Neural cell (in vitro differentiated cells): ENCODE data around the gene OSBPL5. TPM values are rescaled to one million over a fixed set of nuclear protein-coding genes. Genes with fewer than 3 reads are reported as not detected.

Experiments
- H2AFZ ChIP-seq: fragments of 200-600, 300-800 bp; sonication (generic), shearing (Covaris generic); 2 replicates; pipeline ENCODE4 v1.6.0; 2014; ENCODE audit warnings: low read depth, mild to moderate bottlenecking, antibody characterized with exemption, low read length, moderate library complexity
- H3F3A ChIP-seq: fragments of 200-600 bp; shearing (Covaris generic); 2 replicates; pipeline ENCODE4 v1.6.1; 2016; ENCODE audit warnings: mild to moderate bottlenecking, moderate library complexity, mixed read lengths, antibody characterized with exemption, low read length; ENCODE audit not compliant: insufficient read depth, poor library complexity, severe bottlenecking
- H3K27ac ChIP-seq: fragments of 200-600, 300-800 bp; sonication (generic), shearing (Covaris generic); 2 replicates; pipeline ENCODE4 v1.5.1; 2014; ENCODE audit warnings: mild to moderate bottlenecking, low read length, moderate library complexity
- H3K27me3 ChIP-seq: fragments of 300-800, 200-600 bp; sonication (generic), shearing (Covaris generic); 2 replicates; pipeline ENCODE4 v1.6.0; 2014; ENCODE audit warnings: mild to moderate bottlenecking, low read depth, low read length, moderate library complexity; ENCODE audit not compliant: insufficient read depth
- H3K36me3 ChIP-seq: fragments of 300-800, 200-600 bp; sonication (generic), shearing (Covaris generic); 2 replicates; pipeline ENCODE4 v1.5.1; 2014; ENCODE audit warnings: mild to moderate bottlenecking, antibody characterized with exemption, low read length, moderate library complexity; ENCODE audit not compliant: insufficient read depth
- H3K4me2 ChIP-seq: fragments of 300-800, 200-600 bp; sonication (generic), shearing (Covaris generic); 2 replicates; pipeline ENCODE4 v1.6.0; 2014; ENCODE audit warnings: mild to moderate bottlenecking, low read length
- H3K4me3 ChIP-seq: fragments of 300-800, 200-600 bp; sonication (generic), shearing (Covaris generic); 2 replicates; pipeline ENCODE4 v1.5.1; 2014; ENCODE audit warnings: mild to moderate bottlenecking, low read length, moderate library complexity
- H3K79me2 ChIP-seq: fragments of 200-600 bp; shearing (Covaris generic); replicated peaks from 2 replicates; pipeline ENCODE4 v1.6.0; 2014; ENCODE audit warnings: mild to moderate bottlenecking, low read length, moderate library complexity; ENCODE audit not compliant: insufficient read depth
- H3K9ac ChIP-seq: fragments of 300-800, 200-600 bp; sonication (generic), shearing (Covaris generic); 2 replicates; pipeline ENCODE4 v1.6.1; 2016; ENCODE audit warnings: mild to moderate bottlenecking, low read length, mixed read lengths
- H3K9me2 ChIP-seq: fragments of 200-600 bp; shearing (Covaris generic); 2 replicates; pipeline ENCODE4 v1.6.1; 2016; ENCODE audit warnings: mild to moderate bottlenecking, low read length, mixed read lengths; ENCODE audit not compliant: insufficient read depth
- H3K9me3 ChIP-seq: fragments of 200-600, 300-800 bp; sonication (generic), shearing (Covaris generic); 2 replicates; pipeline ENCODE4 v1.6.1; 2016; ENCODE audit warnings: mild to moderate bottlenecking, mixed run types, low read length, moderate library complexity, mixed read lengths
- H4K20me1 ChIP-seq: fragments of 200-600 bp; shearing (Covaris generic); 2 replicates; pipeline ENCODE4 v1.6.1; 2016; ENCODE audit warnings: mild to moderate bottlenecking, mixed run types; ENCODE audit not compliant: insufficient read depth
- EP300 ChIP-seq: fragments of 450-650 bp; conservative IDR thresholded peaks from 2 replicates; pipeline ENCODE4 v1.6.1; 2014; ENCODE audit warnings: antibody characterized with exemption, mild to moderate bottlenecking, moderate library complexity; ENCODE audit not compliant: poor library complexity, severe bottlenecking
- EZH2 ChIP-seq: fragments of 200-600, 300-800 bp; shearing (Covaris generic), sonication (generic); IDR thresholded peaks from 2 replicates; pipeline ENCODE4 v1.6.1; 2014; ENCODE audit warnings: antibody characterized with exemption, low read length, borderline replicate concordance, mild to moderate bottlenecking; ENCODE audit not compliant: insufficient read depth, poor library complexity, severe bottlenecking
- MXI1 ChIP-seq: fragments of 450-650 bp; conservative IDR thresholded peaks from 2 replicates; pipeline ENCODE4 v1.6.1; 2014; ENCODE audit warnings: antibody characterized with exemption, mild to moderate bottlenecking; ENCODE audit not compliant: poor library complexity, severe bottlenecking
- POLR2AphosphoS5 ChIP-seq: IDR thresholded peaks from 2 replicates; pipeline ENCODE4 v1.6.1; 2012
- RAD21 ChIP-seq: fragments of 450-650 bp; conservative IDR thresholded peaks from 2 replicates; pipeline ENCODE4 v1.6.1; 2014; ENCODE audit warnings: antibody characterized with exemption, mild to moderate bottlenecking, moderate library complexity
- REST ChIP-seq: IDR thresholded peaks from 2 replicates; pipeline ENCODE4 v1.6.1; 2012; ENCODE audit warnings: borderline replicate concordance
- SMC3 ChIP-seq: fragments of 450-650 bp; conservative IDR thresholded peaks from 2 replicates; pipeline ENCODE4 v1.6.1; 2014; ENCODE audit warnings: antibody characterized with exemption, mild to moderate bottlenecking, moderate library complexity; ENCODE audit not compliant: poor library complexity
- TAF1 ChIP-seq: IDR thresholded peaks from 2 replicates; pipeline ENCODE4 v1.6.1; 2012; ENCODE audit warnings: low read depth
- polyA plus RNA-seq: library from polyadenylated mRNA; depleted of rRNA; stranded (reverse); fragments of >200 nt; gene quantifications from 2 replicates; pipeline ENCODE4 v1.2.3, GENCODE V29; 2014
- TF ChIP-seq, protein P1 (sequence below): fragments of 450-650 bp; IDR thresholded peaks from 2 replicates; pipeline ENCODE4 v1.5.1; 2014; ENCODE audit warnings: antibody characterized with exemption, mild to moderate bottlenecking, moderate library complexity; ENCODE audit not compliant: poor library complexity, severe bottlenecking

The OSBPL5 gene
- polyA plus RNA-seq, 1 donor from 2014 or later = 49.1 TPM

DNA sequence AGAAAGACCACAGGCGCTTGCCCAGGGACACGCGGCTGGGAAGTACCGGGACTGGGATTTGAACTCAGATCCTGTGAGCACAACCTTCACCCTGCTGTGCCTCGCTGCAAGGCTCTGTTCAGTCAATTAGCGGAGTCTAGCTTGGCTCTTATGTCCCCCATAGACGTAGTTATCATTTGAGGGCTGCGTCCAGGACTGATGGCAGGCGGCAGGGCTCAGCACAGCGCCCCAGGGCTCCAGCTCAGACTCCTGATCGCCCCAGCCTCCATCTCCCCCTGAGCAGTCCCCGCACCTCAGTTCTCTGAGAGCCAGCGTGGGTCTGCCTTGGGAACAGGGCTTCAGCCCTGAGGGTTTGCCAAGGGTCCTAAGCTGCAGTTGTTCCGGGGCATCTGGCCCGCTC lies 33.7 kb upstream of the OSBPL5 start:
- H3F3A ChIP-seq = no peaks in the 10 kb centered on the region
- H3K79me2 ChIP-seq = no peaks in the 10 kb centered on the region
- H3K27me3 ChIP-seq = peaks cover 21% of the 10 kb centered on the region
- no peak overlapping the region for H3K9ac ChIP-seq
- H2AFZ ChIP-seq = no peak overlapping the region
- no peak overlapping the region for H3K27ac ChIP-seq
- H3K4me2 ChIP-seq = no peak overlapping the region
- TF ChIP-seq REST (no peak), EZH2 (no peak), MXI1 (no peak), SMC3 (no peak), POLR2AphosphoS5 (no peak)
- H3K4me3 ChIP-seq = no peak overlapping the region
- H4K20me1 ChIP-seq = no peaks in the 10 kb centered on the region
- no peaks in the 10 kb centered on the region for H3K9me2 ChIP-seq
- no peaks in the 10 kb centered on the region for H3K9me3 ChIP-seq
- H3K36me3 ChIP-seq = no peaks in the 10 kb centered on the region

GRCh38 chr11:3197878-3198528 lies 32.9 kb upstream of the OSBPL5 start:
- Histone ChIP-seq H3F3A (no peaks in the 10 kb centered on the region), H3K27me3 (peaks cover 13% of the 10 kb centered on the region), H3K9ac (no peak overlapping the region), H4K20me1 (no peaks in the 10 kb centered on the region), H2AFZ (no peak overlapping the region), H3K27ac (no peak overlapping the region), H3K36me3 (no peaks in the 10 kb centered on the region), H3K4me2 (no peak overlapping the region), H3K79me2 (no peaks in the 10 kb centered on the region), H3K9me2 (no peaks in the 10 kb centered on the region), H3K4me3 (no peak overlapping the region), H3K9me3 (no peaks in the 10 kb centered on the region)
- no peak for TF ChIP-seq SMC3
- TF ChIP-seq REST = no peak
- TF ChIP-seq MXI1 = no peak
- TF ChIP-seq RAD21 = no peak
- TF ChIP-seq, protein P1, sequence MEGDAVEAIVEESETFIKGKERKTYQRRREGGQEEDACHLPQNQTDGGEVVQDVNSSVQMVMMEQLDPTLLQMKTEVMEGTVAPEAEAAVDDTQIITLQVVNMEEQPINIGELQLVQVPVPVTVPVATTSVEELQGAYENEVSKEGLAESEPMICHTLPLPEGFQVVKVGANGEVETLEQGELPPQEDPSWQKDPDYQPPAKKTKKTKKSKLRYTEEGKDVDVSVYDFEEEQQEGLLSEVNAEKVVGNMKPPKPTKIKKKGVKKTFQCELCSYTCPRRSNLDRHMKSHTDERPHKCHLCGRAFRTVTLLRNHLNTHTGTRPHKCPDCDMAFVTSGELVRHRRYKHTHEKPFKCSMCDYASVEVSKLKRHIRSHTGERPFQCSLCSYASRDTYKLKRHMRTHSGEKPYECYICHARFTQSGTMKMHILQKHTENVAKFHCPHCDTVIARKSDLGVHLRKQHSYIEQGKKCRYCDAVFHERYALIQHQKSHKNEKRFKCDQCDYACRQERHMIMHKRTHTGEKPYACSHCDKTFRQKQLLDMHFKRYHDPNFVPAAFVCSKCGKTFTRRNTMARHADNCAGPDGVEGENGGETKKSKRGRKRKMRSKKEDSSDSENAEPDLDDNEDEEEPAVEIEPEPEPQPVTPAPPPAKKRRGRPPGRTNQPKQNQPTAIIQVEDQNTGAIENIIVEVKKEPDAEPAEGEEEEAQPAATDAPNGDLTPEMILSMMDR = no peak
- no peak for TF ChIP-seq TAF1
- no peak for TF ChIP-seq POLR2AphosphoS5
- TF ChIP-seq EP300 = no peak
- TF ChIP-seq EZH2 = no peak
